ENCODE measurements around the gene C19orf47.
"Not testable (repeated sequence)": the region's sequence is repeated elsewhere in the genome, so short reads cannot be mapped to it uniquely, and the experiment has no call there.

The C19orf47 gene

DNA sequence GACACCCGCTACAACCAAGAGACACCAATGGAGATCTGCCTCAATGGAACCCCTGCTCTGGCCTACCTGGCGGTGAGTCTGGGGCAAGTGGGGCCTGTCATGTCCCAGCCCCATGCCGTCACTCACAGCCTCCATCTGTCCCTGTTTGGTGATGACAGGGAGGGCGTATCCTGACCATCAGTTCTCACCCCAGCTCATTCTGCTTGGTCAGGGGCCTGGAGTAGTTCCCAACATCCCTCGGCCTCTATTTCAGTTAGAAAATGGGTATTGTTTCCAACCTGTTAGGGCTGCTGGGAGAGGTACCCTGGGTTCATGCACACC lies 23.6 kb upstream of the C19orf47 start:
- no peak for DNase-seq (ENCODE audit: low spot score)
- TF ChIP-seq, protein P1, sequence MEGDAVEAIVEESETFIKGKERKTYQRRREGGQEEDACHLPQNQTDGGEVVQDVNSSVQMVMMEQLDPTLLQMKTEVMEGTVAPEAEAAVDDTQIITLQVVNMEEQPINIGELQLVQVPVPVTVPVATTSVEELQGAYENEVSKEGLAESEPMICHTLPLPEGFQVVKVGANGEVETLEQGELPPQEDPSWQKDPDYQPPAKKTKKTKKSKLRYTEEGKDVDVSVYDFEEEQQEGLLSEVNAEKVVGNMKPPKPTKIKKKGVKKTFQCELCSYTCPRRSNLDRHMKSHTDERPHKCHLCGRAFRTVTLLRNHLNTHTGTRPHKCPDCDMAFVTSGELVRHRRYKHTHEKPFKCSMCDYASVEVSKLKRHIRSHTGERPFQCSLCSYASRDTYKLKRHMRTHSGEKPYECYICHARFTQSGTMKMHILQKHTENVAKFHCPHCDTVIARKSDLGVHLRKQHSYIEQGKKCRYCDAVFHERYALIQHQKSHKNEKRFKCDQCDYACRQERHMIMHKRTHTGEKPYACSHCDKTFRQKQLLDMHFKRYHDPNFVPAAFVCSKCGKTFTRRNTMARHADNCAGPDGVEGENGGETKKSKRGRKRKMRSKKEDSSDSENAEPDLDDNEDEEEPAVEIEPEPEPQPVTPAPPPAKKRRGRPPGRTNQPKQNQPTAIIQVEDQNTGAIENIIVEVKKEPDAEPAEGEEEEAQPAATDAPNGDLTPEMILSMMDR (IDR thresholded peaks at IDR 0.05; ENCODE audit: extremely low read depth, missing control alignments) = no peak

DNA sequence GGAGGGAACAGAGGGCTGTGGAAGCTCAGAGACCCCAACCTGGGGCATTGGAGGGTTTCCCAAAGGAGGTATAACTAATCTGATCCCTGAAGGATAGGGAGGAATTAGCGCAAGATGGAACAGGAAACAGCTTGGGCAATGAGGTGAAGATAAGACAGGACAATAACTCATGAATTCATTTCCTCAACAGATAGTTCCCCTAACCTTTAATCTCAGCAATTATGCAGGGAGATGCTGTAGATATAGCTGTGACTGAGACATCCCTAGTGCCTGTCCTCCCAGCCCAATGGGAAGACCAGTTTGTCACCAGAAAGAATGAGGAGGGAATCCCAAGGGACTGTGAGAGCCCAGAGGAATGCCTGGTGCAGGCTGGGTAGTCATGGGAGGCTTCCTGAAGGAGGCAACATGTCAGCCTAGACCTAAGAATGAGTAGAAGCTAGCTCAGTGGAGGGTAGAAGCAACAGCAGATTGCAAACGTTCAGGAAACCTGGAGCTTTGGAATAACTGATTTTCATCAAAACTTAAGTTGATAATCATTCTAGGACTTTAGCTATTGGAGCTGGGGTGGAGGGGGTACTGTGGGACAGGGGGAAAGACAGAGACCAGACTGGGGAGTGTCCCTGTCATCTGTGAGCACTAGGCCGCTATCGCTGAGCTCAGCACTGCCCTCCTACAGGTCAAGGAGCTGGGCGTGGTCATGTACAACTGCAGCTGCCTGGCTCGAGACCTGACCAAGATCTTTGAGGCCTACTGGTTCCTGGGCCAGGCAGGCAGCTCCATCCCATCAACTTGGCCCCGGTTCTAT lies 23.0 kb upstream of the C19orf47 start:
- TF ChIP-seq, protein P1 (IDR thresholded peaks at IDR 0.05; ENCODE audit: extremely low read depth, missing control alignments) = no peak
- no peak for DNase-seq (ENCODE audit: low spot score)

DNA sequence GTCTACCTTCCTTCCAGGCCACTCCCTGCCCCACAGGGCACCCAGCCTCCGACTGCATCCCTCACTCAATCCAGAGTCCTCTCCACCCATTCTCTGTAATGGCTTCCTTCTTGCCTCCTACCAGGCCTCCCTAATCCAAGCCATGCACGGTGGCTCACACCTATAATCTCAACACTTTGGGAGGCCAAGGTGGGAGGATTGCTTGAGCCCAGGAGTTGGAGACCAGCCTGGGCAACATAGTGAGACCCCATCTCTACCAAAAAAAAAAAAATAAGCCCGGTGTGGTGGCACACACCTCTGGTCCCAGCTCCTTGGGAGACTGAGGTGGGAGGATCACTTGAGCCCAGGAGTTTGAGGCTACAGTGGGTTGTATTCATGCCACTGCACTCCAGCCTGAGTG lies 22.1 kb upstream of the C19orf47 start:
- not testable (repeated sequence) for DNase-seq (ENCODE audit: low spot score)

DNA sequence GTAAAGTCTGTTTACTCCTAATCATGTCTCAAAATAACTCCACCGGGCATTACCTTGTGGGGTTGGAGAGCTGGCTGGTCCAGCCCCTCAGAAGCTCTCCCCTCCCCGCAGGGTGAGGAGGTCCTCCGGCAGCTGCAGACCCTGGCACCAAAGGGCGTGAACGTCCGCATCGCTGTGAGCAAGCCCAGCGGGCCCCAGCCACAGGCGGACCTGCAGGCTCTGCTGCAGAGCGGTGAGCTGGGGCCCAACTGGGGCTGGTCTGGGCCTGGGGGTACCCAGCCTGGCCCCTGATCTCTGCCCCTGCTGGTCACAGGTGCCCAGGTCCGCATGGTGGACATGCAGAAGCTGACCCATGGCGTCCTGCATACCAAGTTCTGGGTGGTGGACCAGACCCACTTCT lies 21.6 kb upstream of the C19orf47 start:
- DNase-seq (ENCODE audit: low spot score) = no peak
- TF ChIP-seq, protein P1 (IDR thresholded peaks at IDR 0.05; ENCODE audit: extremely low read depth, missing control alignments) = no peak

DNA sequence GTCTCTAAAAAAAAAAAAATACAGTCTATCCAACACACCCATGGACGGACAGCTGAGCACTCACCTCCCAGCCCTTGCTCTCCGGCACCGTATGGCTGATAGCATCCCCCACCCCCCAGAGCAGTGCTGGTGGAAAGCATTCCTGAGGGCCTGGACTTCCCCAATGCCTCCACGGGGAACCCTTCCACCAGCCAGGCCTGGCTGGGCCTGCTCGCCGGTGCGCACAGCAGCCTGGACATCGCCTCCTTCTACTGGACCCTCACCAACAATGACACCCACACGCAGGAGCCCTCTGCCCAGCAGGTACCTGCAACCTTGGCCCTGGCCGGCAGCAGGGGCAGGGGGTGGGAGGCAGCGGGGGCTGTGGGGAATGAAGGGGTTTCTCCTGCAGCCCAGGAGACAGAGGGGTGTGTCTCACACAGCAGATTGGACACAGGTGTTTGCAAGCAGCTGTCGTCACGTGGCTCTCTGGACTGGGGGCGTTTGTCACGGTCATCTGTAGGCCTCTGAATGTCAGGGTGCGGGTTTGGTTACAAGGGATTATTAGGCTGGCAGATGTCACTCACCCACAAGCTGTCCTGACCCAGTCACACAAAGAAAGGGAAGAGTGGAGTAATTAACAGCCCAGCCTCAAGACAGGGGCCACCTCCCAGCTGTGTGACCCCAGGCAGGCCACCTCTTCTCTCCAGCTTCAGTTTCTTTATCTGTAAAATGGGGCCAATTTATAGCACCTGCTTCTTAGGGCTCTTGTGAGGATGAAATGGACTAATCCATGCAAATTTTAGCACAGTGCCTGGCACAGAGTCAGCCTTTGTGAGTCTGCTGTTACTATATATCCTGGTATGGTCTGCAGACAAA lies 19.6 kb upstream of the C19orf47 start:
- TF ChIP-seq, protein P1 (IDR thresholded peaks at IDR 0.05; ENCODE audit: extremely low read depth, missing control alignments) = no peak
- no peak for DNase-seq (ENCODE audit: low spot score)

DNA sequence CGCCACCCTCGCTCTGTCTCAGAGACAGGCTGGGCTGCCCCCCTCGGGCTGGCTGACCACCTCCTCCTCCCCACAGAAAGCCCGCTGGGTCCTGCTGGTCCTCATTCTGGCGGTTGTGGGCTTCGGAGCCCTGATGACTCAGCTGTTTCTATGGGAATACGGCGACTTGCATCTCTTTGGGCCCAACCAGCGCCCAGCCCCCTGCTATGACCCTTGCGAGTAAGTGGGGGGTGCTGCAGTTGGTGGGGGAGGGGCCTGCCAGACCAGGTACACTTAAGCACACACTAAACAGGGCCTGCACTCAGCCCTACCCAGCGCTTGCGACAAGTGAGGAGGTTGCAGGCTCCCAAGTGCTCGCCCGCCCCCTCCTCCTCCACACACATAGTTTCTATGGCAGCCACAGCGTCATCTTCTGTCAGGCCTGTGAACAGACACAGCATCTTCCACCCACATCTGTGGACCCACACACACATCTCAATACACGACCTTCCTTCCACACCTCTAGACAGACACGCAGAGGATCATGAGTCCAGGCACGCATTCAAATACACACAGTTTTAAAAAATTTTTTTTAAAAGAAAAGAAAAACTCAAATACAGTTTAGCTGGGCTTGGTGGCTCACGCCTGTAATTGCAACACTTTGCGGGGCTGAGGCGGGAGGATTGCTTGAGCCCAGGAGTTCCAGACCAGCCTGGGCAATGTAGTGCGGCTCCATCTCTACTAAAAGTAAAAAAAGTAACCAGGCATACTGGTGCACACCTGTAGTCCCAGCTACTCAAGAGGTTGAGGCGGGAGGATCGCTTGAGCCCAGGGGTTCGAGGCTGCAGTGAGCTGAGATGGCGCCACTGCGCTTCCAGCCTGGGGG lies 18.7 kb upstream of the C19orf47 start:
- TF ChIP-seq, protein P1 (IDR thresholded peaks at IDR 0.05; ENCODE audit: extremely low read depth, missing control alignments) = no peak
- no peak for DNase-seq (ENCODE audit: low spot score)

DNA sequence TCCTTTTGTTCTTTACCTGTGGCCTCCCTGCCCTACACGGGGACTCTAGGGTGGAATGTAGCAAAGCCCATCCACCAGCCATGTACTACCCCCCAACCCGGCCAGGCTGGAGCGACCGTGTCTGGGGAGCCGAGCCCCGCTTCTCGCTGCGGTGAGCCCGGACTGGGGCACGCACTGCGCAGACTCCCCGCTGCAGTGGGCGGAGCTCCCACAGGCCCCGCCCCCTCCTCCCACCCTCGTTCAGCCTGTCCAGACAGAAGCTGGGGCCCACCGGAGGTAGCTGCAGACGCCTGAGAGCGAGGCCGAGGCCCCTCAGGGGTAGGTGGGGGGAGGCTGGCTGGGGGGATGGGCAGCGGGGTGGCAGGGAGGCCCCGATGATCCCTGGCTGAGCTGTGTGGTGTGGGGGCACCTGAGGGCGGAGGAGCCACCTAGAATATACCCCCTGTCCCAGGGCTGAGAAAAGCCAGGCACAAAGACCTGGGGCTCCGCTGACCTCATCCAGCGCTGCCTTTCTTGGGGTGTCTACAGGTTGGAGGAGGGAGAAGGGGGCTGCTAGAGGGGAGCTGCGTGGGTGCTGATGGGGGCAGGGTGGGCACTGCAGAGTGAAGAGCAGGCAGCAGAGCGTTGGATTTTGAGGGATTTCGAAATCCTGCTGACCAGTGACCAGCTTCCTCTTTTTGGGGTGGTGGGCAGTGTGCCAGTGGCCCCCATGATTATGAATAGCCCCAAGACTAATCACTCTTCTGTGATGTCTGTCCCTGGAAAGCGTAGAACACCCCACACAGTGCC lies 17.6 kb upstream of the C19orf47 start:
- DNase-seq (ENCODE audit: low spot score) = peak; percentile 92
- TF ChIP-seq, protein P1 (IDR thresholded peaks at IDR 0.05; ENCODE audit: extremely low read depth, missing control alignments) = no peak

Data from GM20000 (cell line).